ENCODE measurements around the gene LYRM1.

DNA sequence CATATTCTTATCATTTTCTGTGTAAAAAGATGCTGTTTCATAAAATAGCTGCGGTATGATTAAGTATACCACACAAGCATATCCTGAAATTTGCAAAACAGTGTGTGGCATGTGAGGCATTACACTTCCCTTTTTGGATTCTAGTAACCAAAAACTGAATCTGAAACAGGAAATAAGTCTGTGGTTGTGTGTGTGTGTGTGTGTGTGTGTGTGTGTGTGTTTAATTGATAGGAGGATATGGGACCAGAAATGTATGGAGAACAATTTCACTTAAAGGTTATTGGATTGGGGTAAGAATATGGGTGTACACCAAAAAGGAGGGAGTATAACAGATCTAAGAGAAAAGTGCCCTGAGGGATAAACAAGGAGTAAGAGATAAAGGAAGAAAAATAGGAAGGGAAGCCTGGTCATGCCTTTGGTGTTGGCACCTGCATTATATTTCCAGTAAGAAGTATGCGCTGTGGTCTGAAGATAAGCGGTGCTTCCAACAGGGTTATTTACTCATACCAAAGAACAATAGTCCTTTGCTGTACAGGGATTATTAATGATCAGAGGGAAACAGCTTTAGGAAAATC is 4.0 kb downstream of the LYRM1 start:
- TF ChIP-seq CTCF (IDR thresholded peaks at IDR 0.05) (no peak), POLR2AphosphoS5 (IDR thresholded peaks at IDR 0.05) (peak; percentile 53)
